Right atrium auricular region (tissue), 2 donors: ENCODE measurements around the gene CTAGE6. TPM values are rescaled to one million over a fixed set of nuclear protein-coding genes. Genes with fewer than 3 reads are reported as not detected.
"Not testable (repeated sequence)": the region's sequence is repeated elsewhere in the genome, so short reads cannot be mapped to it uniquely, and the experiment has no call there.

ENCODE experiments used
- DNase-seq: peaks from one replicate; pipeline ENCODE4 v3.0.0-alpha.2; 2019; ENCODE audit warnings: low spot score
- H3K27ac ChIP-seq, 2 donors: fragments of 200-600 bp; sonication (generic); 1 replicate in 1 of 2; 2 replicates in 1 of 2; pipeline ENCODE4 v1.5.1; 2016 to 2019
- H3K27me3 ChIP-seq, 2 donors: fragments of 200-600 bp; sonication (generic); one replicate each; pipeline versions ENCODE4 v1.5.1 to v1.6.0; 2017 to 2019
- H3K36me3 ChIP-seq: fragments of 200-600 bp; sonication (generic); one replicate; pipeline ENCODE4 v1.5.1; 2016
- H3K4me1 ChIP-seq, 2 donors: fragments of 200-600 bp; sonication (generic); one replicate each; pipeline versions ENCODE4 v1.5.1 to v1.6.0; 2017 to 2019
- H3K4me3 ChIP-seq, 2 donors: fragments of 200-600 bp; sonication (generic); 1 replicate in 1 of 2; 2 replicates in 1 of 2; pipeline ENCODE4 v1.5.1; 2017 to 2019; ENCODE audit warnings: mild to moderate bottlenecking in 1 of 2, moderate library complexity in 1 of 2
- H3K9me3 ChIP-seq, 2 donors: fragments of 200-600 bp; sonication (generic); one replicate each; pipeline ENCODE4 v1.5.1; 2019
- total RNA-seq, 2 donors: library from RNA; depleted of rRNA; stranded (reverse); fragments of >200 nt; gene quantifications; one replicate each; pipeline ENCODE4 v1.1.0, GENCODE V29; 2016

Gene CTAGE6
- total RNA-seq, 2 donors from 2014 or later = not detected

- not testable (repeated sequence) for DNase-seq, H3K9me3 ChIP-seq, H3K4me1 ChIP-seq, H3K27ac ChIP-seq, H3K36me3 ChIP-seq, H3K27me3 ChIP-seq, H3K4me3 ChIP-seq
Measured at GRCh38 chr7:143711727-143712324, 45.7 kb downstream of the CTAGE6 start.

GRCh38 chr7:143709895-143710294 is 47.6 kb downstream of the CTAGE6 start:
- H3K4me3 ChIP-seq, H3K27me3 ChIP-seq, DNase-seq, H3K4me1 ChIP-seq, H3K9me3 ChIP-seq, H3K27ac ChIP-seq, H3K36me3 ChIP-seq: not testable (repeated sequence)

Other genes starting within 250 kb of the CTAGE6 start
- gene CTAGE15, start 185.9 kb downstream of the CTAGE6 start, total RNA-seq = not detected
- 1 to 10 TPM in 1 of 2 donors, under 1 TPM in 1; 0.19 to 1.4 TPM for gene TCAF2, start 136.7 kb downstream of the CTAGE6 start, total RNA-seq
- 10 to 100 TPM; 27.9 to 32.1 TPM for gene TCAF1, start 144.5 kb upstream of the CTAGE6 start, total RNA-seq
- gene OR2F2, start 177.5 kb upstream of the CTAGE6 start, total RNA-seq = not detected
- gene OR2F1, start 197.1 kb upstream of the CTAGE6 start, total RNA-seq = not detected
- not detected for gene OR6B1, start 242.6 kb upstream of the CTAGE6 start, total RNA-seq